Gastrocnemius medialis (tissue), 4 donors: ENCODE results near the gene SLC5A11.

Experiments used
- POLR2A ChIP-seq, 2 donors: fragments of 450-650 bp; IDR thresholded peaks; one replicate each; pipeline ENCODE4 v1.6.1; 2017; ENCODE audit warnings: antibody characterized with exemption in 2 of 2, mild to moderate bottlenecking in 2 of 2, moderate library complexity in 2 of 2
- TF ChIP-seq, protein P1 (sequence below), 5 experiments: fragments of 450-650 bp in 3 of 5; fragments of 200-600 bp in 2 of 5; sonication (generic) in 2 of 5; IDR thresholded peaks in 4 of 5; conservative IDR thresholded peaks in 1 of 5; 1 replicate in 4 of 5; 2 replicates in 1 of 5; pipeline ENCODE4 v1.5.1; 2016 to 2019; ENCODE audit warnings: antibody characterized with exemption in 5 of 5, mild to moderate bottlenecking in 3 of 5, moderate library complexity in 3 of 5

DNA sequence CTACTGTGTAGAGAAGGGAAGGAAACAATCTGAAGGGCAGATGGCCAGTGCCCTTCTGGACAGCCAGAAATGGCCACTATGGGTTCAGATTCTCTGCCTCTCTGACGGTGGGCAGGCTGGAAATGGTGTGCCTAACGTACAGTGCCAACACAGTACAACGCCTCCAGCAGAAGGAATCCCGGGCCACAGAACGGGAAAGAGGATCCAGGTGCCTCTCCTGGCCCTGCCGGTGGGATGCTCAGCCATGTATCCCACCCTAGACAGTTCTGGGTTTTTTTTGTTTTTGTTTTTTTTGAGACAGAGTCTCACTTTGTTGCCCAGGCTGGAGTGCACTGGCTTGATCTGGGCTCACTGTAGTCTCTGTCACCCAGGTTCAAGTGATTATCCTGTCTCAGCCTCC lies 71.5 kb downstream of the SLC5A11 start:
- TF ChIP-seq, protein P1, sequence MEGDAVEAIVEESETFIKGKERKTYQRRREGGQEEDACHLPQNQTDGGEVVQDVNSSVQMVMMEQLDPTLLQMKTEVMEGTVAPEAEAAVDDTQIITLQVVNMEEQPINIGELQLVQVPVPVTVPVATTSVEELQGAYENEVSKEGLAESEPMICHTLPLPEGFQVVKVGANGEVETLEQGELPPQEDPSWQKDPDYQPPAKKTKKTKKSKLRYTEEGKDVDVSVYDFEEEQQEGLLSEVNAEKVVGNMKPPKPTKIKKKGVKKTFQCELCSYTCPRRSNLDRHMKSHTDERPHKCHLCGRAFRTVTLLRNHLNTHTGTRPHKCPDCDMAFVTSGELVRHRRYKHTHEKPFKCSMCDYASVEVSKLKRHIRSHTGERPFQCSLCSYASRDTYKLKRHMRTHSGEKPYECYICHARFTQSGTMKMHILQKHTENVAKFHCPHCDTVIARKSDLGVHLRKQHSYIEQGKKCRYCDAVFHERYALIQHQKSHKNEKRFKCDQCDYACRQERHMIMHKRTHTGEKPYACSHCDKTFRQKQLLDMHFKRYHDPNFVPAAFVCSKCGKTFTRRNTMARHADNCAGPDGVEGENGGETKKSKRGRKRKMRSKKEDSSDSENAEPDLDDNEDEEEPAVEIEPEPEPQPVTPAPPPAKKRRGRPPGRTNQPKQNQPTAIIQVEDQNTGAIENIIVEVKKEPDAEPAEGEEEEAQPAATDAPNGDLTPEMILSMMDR (IDR thresholded peaks at IDR 0.05 in 4 of 5, conservative IDR thresholded peaks at IDR 0.05 in 1 of 5) = no peak
- no peak for TF ChIP-seq POLR2A (IDR thresholded peaks at IDR 0.05)
